KG1 (cell line): Measurements from ENCODE around the gene AJM1.
A peak's percentile ranks its signal among the peaks of the same experiment; 100 is the strongest.

Experiments used
- DNase-seq: peaks from one replicate; lab custom pipeline; 2025; lab: John Stamatoyannopoulos, UW

Gene AJM1

DNA sequence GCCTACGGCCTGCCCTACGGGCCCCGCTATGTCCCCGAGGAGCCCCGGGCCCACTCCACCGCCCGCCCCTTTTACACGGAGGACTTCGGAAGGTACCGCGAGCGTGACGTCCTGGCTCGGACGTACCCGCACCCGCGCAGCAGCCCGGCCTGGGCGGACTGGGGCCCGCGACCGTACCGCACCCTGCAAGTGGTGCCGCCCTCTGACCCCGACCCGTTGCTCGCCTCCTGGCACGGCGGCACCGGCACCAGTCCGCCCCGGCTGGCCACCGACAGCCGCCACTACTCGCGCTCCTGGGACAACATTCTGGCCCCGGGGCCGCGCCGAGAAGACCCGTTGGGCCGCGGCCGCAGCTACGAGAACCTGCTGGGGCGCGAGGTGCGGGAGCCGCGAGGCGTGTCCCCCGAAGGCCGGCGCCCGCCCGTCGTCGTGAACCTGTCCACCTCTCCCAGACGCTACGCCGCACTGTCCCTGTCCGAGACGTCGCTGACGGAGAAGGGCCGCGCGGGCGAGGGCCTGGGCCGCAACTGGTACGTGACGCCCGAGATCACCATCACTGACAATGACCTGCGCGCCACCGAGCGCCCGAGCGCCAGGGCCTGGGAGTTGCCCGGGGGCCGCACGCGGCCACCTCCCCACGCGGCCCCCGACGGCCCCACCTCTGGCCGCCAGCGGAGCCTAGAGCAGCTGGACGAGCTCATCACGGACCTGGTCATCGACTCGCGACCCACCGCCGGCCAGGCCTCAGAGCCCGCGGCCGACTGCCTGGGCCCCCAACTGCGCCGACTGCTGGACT lies 3.4 kb downstream of the AJM1 start:
- no peak for DNase-seq

GRCh38 chr9:136846376-136847087 lies 4.3 kb downstream of the AJM1 start:
- DNase-seq: no peak

DNA sequence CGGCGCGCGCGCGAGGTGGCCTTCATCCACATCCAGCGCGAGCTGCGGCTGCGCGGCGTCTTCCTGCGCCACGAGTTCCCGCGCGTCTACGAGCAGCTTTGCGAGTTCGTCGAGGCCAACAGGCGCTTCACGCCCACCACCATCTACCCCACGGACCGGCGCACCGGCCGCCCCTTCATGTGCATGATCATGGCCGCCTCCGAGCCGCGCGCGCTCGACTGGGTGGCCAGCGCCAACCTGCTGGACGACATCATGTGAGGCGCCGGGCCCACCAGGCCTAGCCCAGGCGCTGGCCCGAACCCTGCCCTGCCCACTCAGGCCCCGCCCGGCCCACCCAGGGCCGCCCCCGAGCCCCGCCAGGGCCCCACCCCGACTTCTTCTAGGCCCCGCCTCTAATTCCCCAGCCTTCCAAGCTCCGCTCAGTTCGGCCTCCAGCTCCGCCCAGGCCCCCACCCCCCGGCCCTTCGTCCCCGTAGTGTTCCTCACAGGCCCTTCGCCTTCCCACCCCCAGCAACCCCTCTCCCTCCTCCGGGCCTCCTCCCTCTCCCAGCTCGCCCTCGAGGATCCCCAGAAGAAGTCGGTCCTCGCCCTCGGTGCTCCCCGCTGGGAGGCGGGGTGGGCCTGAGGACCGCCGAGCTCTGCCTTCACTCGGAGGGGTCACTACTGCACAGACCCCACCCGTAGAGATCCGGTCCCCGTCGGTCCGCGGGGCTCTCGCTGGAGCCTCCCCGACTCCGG lies 5.0 kb downstream of the AJM1 start:
- DNase-seq: no peak

GRCh38 chr9:136847826-136848392 lies 5.6 kb downstream of the AJM1 start:
- DNase-seq: no peak

DNA sequence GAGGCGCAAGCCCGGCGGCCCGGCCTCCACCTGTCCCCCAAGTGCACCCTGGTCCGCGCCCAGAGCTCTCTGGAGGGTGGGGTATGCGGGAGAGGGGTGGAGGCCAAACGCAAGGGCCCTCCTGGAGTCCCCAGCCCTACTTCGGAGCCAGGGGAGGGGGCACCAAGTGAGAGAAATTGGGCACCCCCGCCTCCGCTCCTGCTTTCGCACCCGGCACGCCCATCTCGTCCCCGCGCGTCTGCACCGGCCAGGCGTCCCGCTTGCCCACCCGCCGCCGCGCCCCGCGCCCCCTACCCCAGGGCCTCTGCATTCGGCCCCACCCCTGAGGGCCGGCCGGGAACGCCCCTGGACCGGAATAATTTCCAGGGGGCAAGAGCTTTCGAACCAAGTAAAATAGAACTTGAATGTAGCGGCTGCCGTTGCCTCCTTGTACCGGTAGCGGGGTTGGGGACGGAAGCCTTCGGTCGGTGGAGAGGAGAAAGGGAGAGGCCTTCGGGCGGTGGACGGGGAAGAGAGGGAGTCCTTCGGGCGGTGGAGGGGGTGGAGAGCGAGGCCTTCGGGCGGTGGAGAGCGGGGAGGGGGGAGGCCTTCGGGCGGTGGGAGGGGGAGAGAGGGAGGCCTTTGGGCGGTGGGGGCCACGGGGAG lies 6.2 kb downstream of the AJM1 start:
- no peak for DNase-seq

DNA sequence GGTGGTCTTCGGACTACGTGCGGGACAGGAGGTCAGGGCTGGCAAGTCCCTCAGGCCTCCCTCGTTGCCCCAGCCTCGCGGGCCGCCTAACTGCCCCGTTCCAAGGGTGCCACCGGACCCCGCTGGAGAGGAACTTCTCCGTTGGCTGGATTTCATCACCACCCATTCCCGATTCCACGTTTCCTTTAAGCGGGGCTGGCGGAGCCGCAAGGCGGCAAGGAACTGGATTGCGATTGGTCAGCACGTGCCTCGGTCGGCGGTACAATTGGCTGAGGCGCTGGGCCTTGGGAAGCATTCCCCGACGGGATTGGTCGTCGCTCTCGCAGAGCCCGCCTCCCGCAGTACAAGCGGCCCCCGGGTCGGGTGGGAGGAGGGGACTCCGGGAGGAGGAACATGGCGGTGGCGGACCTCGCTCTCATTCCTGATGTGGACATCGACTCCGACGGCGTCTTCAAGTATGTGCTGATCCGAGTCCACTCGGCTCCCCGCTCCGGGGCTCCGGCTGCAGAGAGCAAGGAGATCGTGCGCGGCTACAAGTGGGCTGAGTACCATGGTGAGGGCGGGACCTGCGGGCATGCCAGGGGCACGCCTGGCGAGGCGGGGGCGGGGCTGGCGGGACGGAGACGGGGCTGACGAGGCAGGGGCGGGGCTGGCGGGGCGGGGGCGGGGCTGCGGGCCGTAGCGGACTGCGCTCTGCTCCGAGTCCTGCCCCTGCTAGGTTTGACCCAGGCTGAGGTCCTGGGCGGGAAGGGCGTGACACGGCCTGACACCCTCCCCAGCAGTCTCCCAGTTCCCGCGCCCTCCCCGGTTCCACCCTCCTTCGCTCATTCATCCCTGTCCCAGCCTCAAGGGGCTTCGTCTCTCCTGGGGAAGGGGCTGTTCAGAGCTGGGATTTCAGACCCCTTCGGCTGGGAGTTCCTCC lies 7.0 kb downstream of the AJM1 start, which contains the start of gene PHPT1:
Gene PHPT1 (plus strand): TSS at position 372 of the 922 bp plus-strand sequence. CDS start 22 bp downstream, at position 394.
- DNase-seq: peak; percentile 96

DNA sequence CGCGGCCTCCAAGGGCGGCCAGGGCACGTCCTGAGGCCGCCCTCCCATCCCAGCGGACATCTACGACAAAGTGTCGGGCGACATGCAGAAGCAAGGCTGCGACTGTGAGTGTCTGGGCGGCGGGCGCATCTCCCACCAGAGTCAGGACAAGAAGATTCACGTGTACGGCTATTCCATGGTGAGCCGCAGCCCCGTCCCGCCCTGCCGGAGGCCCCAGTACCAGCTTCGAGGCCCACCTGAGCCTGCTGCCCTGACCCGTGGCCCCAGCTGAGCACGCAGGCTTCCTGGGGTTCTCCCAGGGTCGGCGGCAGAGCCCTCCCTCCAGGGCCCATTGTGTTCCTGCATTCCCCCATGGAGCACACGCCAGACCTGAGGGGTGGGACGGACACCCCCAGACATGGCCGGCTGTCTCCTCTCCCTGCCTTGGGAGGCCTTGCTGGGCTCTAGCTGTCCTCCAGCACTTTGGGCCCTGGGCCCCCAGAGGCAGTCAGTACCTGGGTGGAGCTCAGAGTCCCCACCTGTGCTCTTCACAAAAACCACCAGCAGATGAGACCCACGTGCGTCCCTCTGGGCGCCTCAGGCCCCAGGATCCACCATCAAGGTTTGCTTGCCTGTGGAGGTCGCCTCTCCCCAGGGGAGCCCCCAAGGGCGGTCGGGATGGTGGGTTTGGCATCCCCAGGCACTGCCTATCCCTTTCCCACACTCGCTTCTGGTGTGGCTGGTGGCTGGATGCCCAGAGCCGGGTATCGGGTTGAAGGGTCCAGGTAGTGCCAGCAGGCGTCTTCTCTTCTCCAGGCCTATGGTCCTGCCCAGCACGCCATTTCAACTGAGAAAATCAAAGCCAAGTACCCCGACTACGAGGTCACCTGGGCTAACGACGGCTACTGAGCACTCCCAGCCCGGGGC lies 7.9 kb downstream of the AJM1 start:
- no peak for DNase-seq

DNA sequence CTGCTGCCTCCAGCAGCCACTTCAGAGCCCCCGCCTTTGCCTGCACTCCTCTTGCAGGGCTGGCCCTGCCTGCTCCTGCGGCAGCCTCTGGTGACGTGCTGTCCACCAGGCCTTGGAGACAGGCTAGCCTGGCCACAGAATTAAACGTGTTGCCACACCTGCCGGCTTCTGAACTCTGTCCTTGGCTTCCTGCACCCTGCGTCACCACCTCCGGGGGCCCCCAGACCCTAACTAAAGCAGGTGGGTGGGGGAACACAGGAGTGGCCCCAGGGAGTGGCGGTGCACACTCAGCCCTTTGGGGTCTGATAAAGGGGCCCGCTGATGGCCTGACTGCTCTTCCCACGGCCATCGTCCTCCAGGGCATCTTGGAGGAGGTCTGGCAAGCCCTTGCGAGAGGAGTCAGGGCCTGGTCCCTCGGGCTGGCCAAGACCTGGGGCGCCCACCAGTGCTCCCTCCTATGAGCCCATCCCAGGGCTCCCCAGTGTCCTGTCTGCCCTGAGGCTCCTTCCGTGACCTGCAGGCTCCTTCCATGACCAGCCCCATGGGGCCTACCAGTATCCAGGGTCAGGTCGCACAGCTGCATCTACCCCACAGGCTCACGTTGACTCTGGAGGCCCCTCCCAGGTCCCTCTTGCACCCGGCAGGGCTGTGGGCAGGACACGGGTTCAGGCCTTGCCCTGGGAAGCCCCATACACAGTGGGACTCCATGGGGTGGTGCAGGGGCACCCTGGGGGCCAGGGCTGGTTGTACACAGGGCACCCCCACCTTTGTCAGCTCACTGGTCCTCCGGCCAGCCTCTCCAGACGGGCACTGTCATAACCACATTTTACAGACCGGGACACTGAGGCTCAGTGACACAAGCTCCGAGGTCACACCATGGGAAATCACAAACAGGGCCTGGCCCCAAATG lies 8.8 kb downstream of the AJM1 start:
- no peak for DNase-seq

DNA sequence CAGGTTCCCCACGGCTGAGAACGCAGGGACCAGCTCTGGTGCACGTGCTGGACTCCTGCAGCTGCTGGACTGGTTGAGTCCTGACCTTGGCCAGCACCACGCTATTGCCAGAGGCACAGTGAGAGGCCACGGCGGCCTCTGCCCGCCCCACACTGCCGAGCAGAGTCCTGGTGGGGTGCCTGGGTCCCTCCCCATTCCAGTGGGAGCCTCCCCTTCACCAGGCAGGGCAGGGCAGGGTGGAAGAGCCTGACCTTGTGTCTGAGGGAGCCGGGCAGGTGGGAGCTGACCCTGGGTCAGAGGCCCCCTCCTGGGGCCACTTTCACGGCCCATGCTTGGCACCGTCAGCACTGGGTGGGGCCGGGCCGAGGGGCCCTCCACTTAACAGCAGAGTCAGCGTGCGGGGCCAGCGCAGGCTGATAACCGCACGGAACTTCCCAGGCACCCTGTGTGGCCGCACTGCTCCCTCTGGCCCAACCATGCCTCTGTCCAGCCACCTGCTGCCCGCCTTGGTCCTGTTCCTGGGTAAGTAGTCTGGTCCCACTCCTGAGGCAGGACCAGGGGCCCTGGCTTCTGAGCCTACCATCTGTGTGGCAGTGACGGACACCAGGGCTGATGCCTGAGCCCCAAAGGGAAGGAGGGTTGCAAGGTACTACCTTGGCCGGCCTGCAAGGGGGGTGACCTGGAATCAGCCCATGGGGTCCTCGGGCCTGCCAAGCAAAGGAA lies 9.8 kb downstream of the AJM1 start, which contains the start of gene MAMDC4:
Gene MAMDC4 (plus strand): TSS at position 406 of the 723 bp plus-strand sequence. CDS start 71 bp downstream, at position 477.
- DNase-seq: no peak

GRCh38 chr9:136852664-136853595 lies 10.7 kb downstream of the AJM1 start:
- DNase-seq: no peak

GRCh38 chr9:136853596-136854112 lies 11.4 kb downstream of the AJM1 start:
- no peak for DNase-seq

GRCh38 chr9:136854113-136854841 lies 12.0 kb downstream of the AJM1 start:
- DNase-seq: no peak

GRCh38 chr9:136854842-136855460 lies 12.7 kb downstream of the AJM1 start:
- DNase-seq: no peak

GRCh38 chr9:136855461-136856078 lies 13.3 kb downstream of the AJM1 start:
- no peak for DNase-seq

- no peak for DNase-seq
These were observed 13.8 kb downstream of the AJM1 start for GRCh38 chr9:136856079-136856476.
